Inflammatory macrophage treated with lipopolysaccharide for 4 hours (primary cell): ENCODE results near the gene CLDN17.

Experiments
- DNase-seq: peaks from one replicate; pipeline ENCODE4 v3.0.0-alpha.2; 2020

The CLDN17 gene

DNA sequence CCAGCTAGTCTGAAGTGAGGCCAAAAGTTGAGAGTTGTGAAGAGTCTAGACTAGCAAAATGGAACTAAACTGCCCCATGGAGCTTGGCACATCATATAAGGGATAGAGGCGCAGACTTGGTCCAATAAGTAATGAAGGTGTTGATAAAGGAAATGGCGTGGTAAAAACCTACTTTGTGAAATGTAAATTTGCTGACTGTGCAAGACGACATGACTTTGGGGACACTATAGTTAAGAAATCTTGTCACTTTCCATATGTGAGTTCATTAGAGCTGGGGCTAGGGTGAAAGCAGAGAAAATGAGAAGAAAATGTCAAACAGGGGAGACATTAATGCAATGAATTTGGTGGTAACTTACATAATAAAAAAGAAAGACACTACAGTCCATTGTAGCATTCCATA lies 50.1 kb downstream of the CLDN17 start:
- DNase-seq = no peak
